A549 (cell line): ENCODE data around the gene CCNYL1. TPM values are rescaled to one million over a fixed set of nuclear protein-coding genes. Genes with fewer than 3 reads are reported as not detected.

ENCODE experiments used
- ATAC-seq, 2 experiments: fragments of 200-7000 bp in 1 of 2; fragments of >200 bp in 1 of 2; cut with Nextera tagmentation in 1 of 2; cut with Tn5 transposase in 1 of 2; 3 replicates each; pipeline versions ENCODE4 v1.8.0 to v1.9.1; 2018 to 2020; ENCODE audit warnings: mild to moderate bottlenecking in 1 of 2, moderate library complexity in 1 of 2
- CTCF ChIA-PET: fragments of 300-600 bp; sonication (Branson Sonifier 250); formaldehyde crosslinking; extraction: SDS; loops from one replicate; lab custom pipeline; 2021; ENCODE audit warnings: antibody characterized with exemption, inconsistent platforms; lab: Yijun Ruan, JAX
- POLR2A ChIA-PET: fragments of 350-600 bp; formaldehyde crosslinking; extraction: SDS; loops from one replicate; lab custom pipeline; 2021; ENCODE audit warnings: antibody characterized with exemption, inconsistent platforms; lab: Yijun Ruan, JAX
- DNase-seq, 2 experiments: peaks; one replicate each; pipeline versions ENCODE4 v3.0.0 to v3.0.0-alpha.2; 2011 to 2016; ENCODE audit warnings: low read depth in 1 of 2, low spot score in 1 of 2
- FAIRE-seq: peaks from 2 replicates; lab custom pipeline; 2011; peaks lifted over from hg19 to GRCh38; lab: Jason Lieb, UNC
- H3K27ac ChIP-seq, 2 experiments: fragments of >200 bp; sonication (Bioruptor Twin); formaldehyde crosslinking; 3 replicates each; pipeline ENCODE4 v1.5.1; 2016 to 2017
- H3K4me1 ChIP-seq: fragments of >200 bp; sonication (Bioruptor Twin); formaldehyde crosslinking; 3 replicates; pipeline ENCODE4 v1.6.1; 2016
- H3K4me2 ChIP-seq: fragments of >200 bp; sonication (Bioruptor Twin); formaldehyde crosslinking; 3 replicates; pipeline ENCODE4 v1.6.1; 2016
- H3K4me3 ChIP-seq: fragments of >200 bp; sonication (Bioruptor Twin); formaldehyde crosslinking; 3 replicates; pipeline ENCODE4 v1.5.1; 2016
- H3K9me3 ChIP-seq: fragments of >200 bp; sonication (Bioruptor Twin); formaldehyde crosslinking; 3 replicates; pipeline ENCODE4 v1.6.1; 2016
- ATOH8 ChIP-seq: fragments of 250-450 bp; sonication (Bioruptor Pico); IDR thresholded peaks from 2 replicates; pipeline ENCODE4 v1.5.0; 2020; ENCODE audit warnings: low read depth, mild to moderate bottlenecking, moderate library complexity
- CEBPB ChIP-seq, 2 experiments: fragments of >200 bp in 1 of 2; sonication (Bioruptor Twin) in 1 of 2; formaldehyde crosslinking in 1 of 2; IDR thresholded peaks; 2 replicates each; pipeline ENCODE4 v1.6.1; 2012 to 2016
- CHD2 ChIP-seq: fragments of 150-350 bp; IDR thresholded peaks from 2 replicates; pipeline ENCODE4 v1.6.1; 2014; ENCODE audit warnings: low read length; ENCODE audit not compliant: partially characterized antibody
- CHD4 ChIP-seq: fragments of 200-600 bp; sonication (generic); IDR thresholded peaks from 2 replicates; pipeline ENCODE4 v1.6.1; 2016; ENCODE audit warnings: antibody characterized with exemption, mild to moderate bottlenecking, borderline replicate concordance
- E2F6 ChIP-seq: IDR thresholded peaks from 2 replicates; pipeline ENCODE4 v1.6.1; 2012; ENCODE audit warnings: low read depth, borderline replicate concordance
- EP300 ChIP-seq, 2 experiments: fragments of >200 bp; sonication (Bioruptor Twin); formaldehyde crosslinking; IDR thresholded peaks; 2 replicates in 1 of 2; 3 replicates in 1 of 2; pipeline ENCODE4 v1.6.1; 2016 to 2017
- ESRRA ChIP-seq: fragments of 150-350 bp; IDR thresholded peaks from 2 replicates; pipeline ENCODE4 v1.6.1; 2014; ENCODE audit warnings: mild to moderate bottlenecking, low read length, borderline replicate concordance
- FOSL2 ChIP-seq, 2 experiments: fragments of 450-650 bp in 1 of 2; fragments of >200 bp in 1 of 2; sonication (Bioruptor Twin) in 1 of 2; formaldehyde crosslinking; IDR thresholded peaks; 2 replicates each; pipeline versions ENCODE4 v1.5.0 to v1.6.1; 2016 to 2020; ENCODE audit warnings: mild to moderate bottlenecking in 1 of 2, moderate library complexity in 1 of 2
- GATA3 ChIP-seq: IDR thresholded peaks from 2 replicates; pipeline ENCODE4 v1.6.1; 2012; ENCODE audit warnings: borderline replicate concordance
- HMGXB4 ChIP-seq: fragments of 250-450 bp; sonication (Bioruptor Pico); IDR thresholded peaks from 2 replicates; pipeline ENCODE4 v1.5.0; 2021; ENCODE audit warnings: mild to moderate bottlenecking, moderate library complexity, borderline replicate concordance
- HOXB13 ChIP-seq: fragments of 250-450 bp; sonication (Bioruptor Pico); IDR thresholded peaks from 2 replicates; pipeline ENCODE4 v1.5.0; 2020; ENCODE audit warnings: low read depth, mild to moderate bottlenecking, moderate library complexity
- HOXB5 ChIP-seq: fragments of 250-450 bp; sonication (Bioruptor Pico); IDR thresholded peaks from 2 replicates; pipeline ENCODE4 v1.5.0; 2020; ENCODE audit warnings: mild to moderate bottlenecking, moderate library complexity
- JUN ChIP-seq, 2 experiments: fragments of >200 bp; sonication (Bioruptor Twin); formaldehyde crosslinking; IDR thresholded peaks; 2 replicates in 1 of 2; 3 replicates in 1 of 2; pipeline ENCODE4 v1.6.1; 2016 to 2017
- JUNB ChIP-seq: fragments of >200 bp; sonication (Bioruptor Twin); formaldehyde crosslinking; IDR thresholded peaks from 2 replicates; pipeline ENCODE4 v1.6.1; 2016
- KDM1A ChIP-seq: fragments of 200-600 bp; sonication (generic); IDR thresholded peaks from 2 replicates; pipeline ENCODE4 v1.6.1; 2016; ENCODE audit warnings: low read depth, mild to moderate bottlenecking
- KDM5A ChIP-seq: fragments of 200-600 bp; sonication (generic); IDR thresholded peaks from 2 replicates; pipeline ENCODE4 v1.6.1; 2016; ENCODE audit warnings: antibody characterized with exemption, mild to moderate bottlenecking
- MAFK ChIP-seq: fragments of 450-650 bp; IDR thresholded peaks from 2 replicates; pipeline ENCODE4 v1.6.1; 2014; ENCODE audit not compliant: partially characterized antibody
- NPAS2 ChIP-seq: fragments of 250-450 bp; sonication (Bioruptor Pico); IDR thresholded peaks from 2 replicates; pipeline ENCODE4 v1.8.0; 2022; ENCODE audit warnings: mild to moderate bottlenecking, moderate library complexity, borderline replicate concordance
- NR3C1 ChIP-seq: fragments of >200 bp; sonication (Bioruptor Twin); formaldehyde crosslinking; IDR thresholded peaks from 3 replicates; pipeline ENCODE4 v1.6.1; 2017
- PBX3 ChIP-seq: IDR thresholded peaks from 2 replicates; pipeline ENCODE4 v1.6.1; 2012
- RAD21 ChIP-seq, 2 experiments: fragments of >200 bp in 1 of 2; sonication (Bioruptor Twin) in 1 of 2; formaldehyde crosslinking in 1 of 2; IDR thresholded peaks in 1 of 2; conservative IDR thresholded peaks in 1 of 2; 2 replicates in 1 of 2; 3 replicates in 1 of 2; pipeline ENCODE4 v1.6.1; 2012 to 2018; ENCODE audit warnings: inconsistent platforms in 1 of 2
- RNF2 ChIP-seq: fragments of 200-600 bp; sonication (generic); IDR thresholded peaks from 2 replicates; pipeline ENCODE4 v1.6.1; 2016; ENCODE audit warnings: low read depth, mild to moderate bottlenecking, antibody characterized with exemption, moderate library complexity, borderline replicate concordance
- SMC3 ChIP-seq: fragments of >200 bp; sonication (Bioruptor Twin); formaldehyde crosslinking; IDR thresholded peaks from 3 replicates; pipeline ENCODE4 v1.6.1; 2018; ENCODE audit warnings: inconsistent platforms
- TP53 ChIP-seq: fragments of 250-450 bp; sonication (Bioruptor Pico); IDR thresholded peaks from 2 replicates; pipeline ENCODE4 v1.5.0; 2021; ENCODE audit warnings: mild to moderate bottlenecking, moderate library complexity
- ZFP36 ChIP-seq: fragments of 450-650 bp; IDR thresholded peaks from 2 replicates; pipeline ENCODE4 v1.6.1; 2014; ENCODE audit warnings: borderline replicate concordance; ENCODE audit not compliant: partially characterized antibody
- WGBS: methylation state at CpG from one replicate; pipeline ENCODE4 v1.1.6; 2017; ENCODE audit errors: missing lambda C conversion rate; 5-methylcytosine and 5-hydroxymethylcytosine counted together
- polyA plus RNA-seq, 4 experiments: library from polyadenylated mRNA; depleted of rRNA in 3 of 4; stranded (reverse); fragments of >200 nt; fragmentation: RNase III in 1 of 4; extraction: RNeasy Plus Mini Kit Qiagen cat#74134 plus additional on column Dnase treatment in 1 of 4; gene quantifications; 2 replicates in 3 of 4; 3 replicates in 1 of 4; pipeline ENCODE4 v1.2.3, GENCODE V29; 2011 to 2017
- TF ChIP-seq, protein P1 (sequence below): fragments of >200 bp; sonication (Bioruptor Twin); formaldehyde crosslinking; IDR thresholded peaks from 3 replicates; pipeline ENCODE4 v1.5.1; 2016

The CCNYL1 gene
- polyA plus RNA-seq, 2 of the 4 experiments (the other 2 are of a cell fraction), result 16.9 to 31.6 TPM

GRCh38 chr2:207746131-207746530, 34.7 kb downstream of the CCNYL1 start:
- H3K4me1 ChIP-seq, result peaks cover 52% of the 10 kb centered on the region
- ChIA-PET POLR2A (interaction anchor here (1.0 to 1.4 kb wide), 3 partner anchors 120 to 326 kb away, joined by 3 to 4 read pairs (median 3); partner anchors contain the start of gene METTL21A), CTCF (interaction anchor here (0.6 to 11.4 kb wide), 69 partner anchors 8 to 1046 kb away, joined by 3 to 202 read pairs (median 5); partner anchors contain the start of genes CCNYL1, FZD5, IDH1 and METTL21A)
- DNase-seq (peak; percentile 41 to 81), FAIRE-seq (no peak), ATAC-seq (peak; percentile 81 to 82)
- TF ChIP-seq PBX3 (no peak), GATA3 (no peak), SMC3 (peak; percentile 97), ATOH8 (CRISPR knock-in tag) (no peak), E2F6 (no peak), KDM5A (no peak), TP53 (CRISPR knock-in tag) (no peak), CHD2 (no peak), NR3C1 (no peak), KDM1A (no peak), ESRRA (no peak), MAFK (no peak), RNF2 (no peak), RAD21 (conservative IDR thresholded peaks at IDR 0.05 in 1 of 2, IDR thresholded peaks at IDR 0.05 in 1 of 2) (peak; percentile 98 to 99), NPAS2 (CRISPR knock-in tag) (no peak)
- TF ChIP-seq, protein P1, sequence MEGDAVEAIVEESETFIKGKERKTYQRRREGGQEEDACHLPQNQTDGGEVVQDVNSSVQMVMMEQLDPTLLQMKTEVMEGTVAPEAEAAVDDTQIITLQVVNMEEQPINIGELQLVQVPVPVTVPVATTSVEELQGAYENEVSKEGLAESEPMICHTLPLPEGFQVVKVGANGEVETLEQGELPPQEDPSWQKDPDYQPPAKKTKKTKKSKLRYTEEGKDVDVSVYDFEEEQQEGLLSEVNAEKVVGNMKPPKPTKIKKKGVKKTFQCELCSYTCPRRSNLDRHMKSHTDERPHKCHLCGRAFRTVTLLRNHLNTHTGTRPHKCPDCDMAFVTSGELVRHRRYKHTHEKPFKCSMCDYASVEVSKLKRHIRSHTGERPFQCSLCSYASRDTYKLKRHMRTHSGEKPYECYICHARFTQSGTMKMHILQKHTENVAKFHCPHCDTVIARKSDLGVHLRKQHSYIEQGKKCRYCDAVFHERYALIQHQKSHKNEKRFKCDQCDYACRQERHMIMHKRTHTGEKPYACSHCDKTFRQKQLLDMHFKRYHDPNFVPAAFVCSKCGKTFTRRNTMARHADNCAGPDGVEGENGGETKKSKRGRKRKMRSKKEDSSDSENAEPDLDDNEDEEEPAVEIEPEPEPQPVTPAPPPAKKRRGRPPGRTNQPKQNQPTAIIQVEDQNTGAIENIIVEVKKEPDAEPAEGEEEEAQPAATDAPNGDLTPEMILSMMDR, result peak; percentile 98
- TF ChIP-seq, all 56 proteins: peak for 3
- no peaks in the 10 kb centered on the region for H3K9me3 ChIP-seq
- 17% methylated on average over 1 of the region's 1 CpG for WGBS
- no peak overlapping the region for H3K4me3 ChIP-seq
- no peak overlapping the region for H3K4me2 ChIP-seq
- H3K27ac ChIP-seq, result peak overlapping the region; percentile 1 to 74; a peak in 3 of 6 replicates

DNA sequence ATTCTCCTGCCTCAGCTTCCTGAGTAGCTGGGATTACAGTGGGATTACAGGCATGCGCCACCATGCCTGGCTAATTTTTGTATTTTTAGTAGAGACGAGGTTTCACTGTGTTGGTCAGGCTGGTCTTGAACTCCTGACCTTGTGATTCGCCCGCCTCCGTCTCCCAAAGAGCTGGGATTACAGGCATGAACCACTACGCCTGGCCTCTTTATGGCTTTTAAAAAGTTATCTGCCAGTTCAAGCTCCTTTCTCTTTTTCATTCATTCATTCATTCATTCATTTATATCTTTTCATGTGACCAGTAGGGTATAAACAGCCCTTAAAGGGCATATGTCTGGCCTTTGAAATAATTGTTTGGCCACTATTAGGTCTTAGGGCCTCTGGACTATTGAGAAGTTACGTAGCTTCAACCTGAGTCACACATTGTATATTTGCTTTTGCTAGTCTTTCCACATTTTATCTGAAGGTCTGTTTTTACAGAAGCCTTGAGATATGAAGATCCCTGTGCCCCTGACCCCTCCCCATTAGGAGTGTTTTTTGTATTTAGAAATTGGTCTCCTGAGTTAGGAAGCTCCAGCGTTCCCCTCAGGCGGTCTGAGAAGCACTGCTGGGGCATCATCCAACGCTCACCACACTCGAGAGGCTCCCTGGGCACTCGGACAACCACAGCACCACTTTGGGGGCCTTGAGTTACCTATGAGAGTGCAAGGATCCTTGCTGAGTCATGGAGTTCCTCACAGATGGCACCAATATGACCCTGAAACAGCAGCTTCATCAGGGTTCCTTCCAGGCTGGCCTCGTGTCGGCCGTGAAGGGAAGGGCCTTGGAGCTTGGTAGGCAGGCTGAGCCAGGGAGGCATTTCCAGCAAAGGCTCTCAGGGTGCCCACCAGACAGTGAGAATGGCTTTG, 36.5 kb downstream of the CCNYL1 start:
- Histone ChIP-seq H3K4me3 (no peak overlapping the region), H3K27ac (peak overlapping the region; percentile 84 to 87), H3K4me2 (peak overlapping the region; percentile 73), H3K4me1 (peaks cover 54% of the 10 kb centered on the region), H3K9me3 (no peaks in the 10 kb centered on the region)
- peak in 1 of 2 experiments; percentile 77 for DNase-seq
- ChIA-PET POLR2A (interaction anchor here (0.6 to 1.8 kb wide), 5 partner anchors 18 to 292 kb away, joined by 4 to 6 read pairs (median 6); partner anchors contain the start of gene CCNYL1), CTCF (interaction anchor here (0.8 to 11.4 kb wide), 13 partner anchors 11 to 506 kb away, joined by 3 to 202 read pairs (median 25); partner anchors contain the start of genes FZD5, IDH1 and METTL21A)
- WGBS, result 64% methylated on average over 15 of the region's 15 CpGs
- FAIRE-seq, result no peak
- ATAC-seq, result peak; percentile 62 to 82
- TF ChIP-seq JUNB, result peak; percentile 49
- no peak for TF ChIP-seq ESRRA
- peak; percentile 27 to 45; a peak in 3 of 5 replicates for TF ChIP-seq JUN (IDR thresholded peaks at IDR 0.05)
- peak; percentile 63; the same call in 1 of the 2 replicates for TF ChIP-seq GATA3
- TF ChIP-seq EP300 (IDR thresholded peaks at IDR 0.05), result no peak; a peak in 1 of 5 replicates
- no peak for TF ChIP-seq NR3C1
- TF ChIP-seq HMGXB4 (CRISPR knock-in tag), result no peak
- TF ChIP-seq HOXB5 (CRISPR knock-in tag), result no peak
- TF ChIP-seq CEBPB (IDR thresholded peaks at IDR 0.05), result peak in 1 of 2 experiments; percentile 62; a peak in 2 of 4 replicates
- TF ChIP-seq E2F6, result peak; percentile 29; the same call in 1 of the 2 replicates
- no peak for TF ChIP-seq HOXB13 (CRISPR knock-in tag)
- TF ChIP-seq FOSL2 (IDR thresholded peaks at IDR 0.05), result no peak
- peak; percentile 69; the same call in 1 of the 2 replicates for TF ChIP-seq FOSL2 (CRISPR knock-in tag; IDR thresholded peaks at IDR 0.05)
- no peak for TF ChIP-seq CHD4
- no peak for TF ChIP-seq ZFP36
